ENCODE results near the gene DHRS4. TPM values are rescaled to one million over a fixed set of nuclear protein-coding genes. Genes with fewer than 3 reads are reported as not detected.

DHRS4 gene
- total and polyA plus RNA-seq, 2 of the 13 experiments (the other 11 are each of a cell fraction or from before 2014, with no cell fraction given) = 23.9 to 45.1 TPM

- TF ChIP-seq HNF1B (CRISPR knock-in tag; IDR thresholded peaks at IDR 0.05) = peak; percentile 100
These were observed 28.6 kb downstream of the DHRS4 start (continued) for GRCh38 chr14:23981951-23982813.

- Histone ChIP-seq H3K4me3 (replicated peaks in 1 of 3; ENCODE audit: insufficient read depth in 1 of 3, low read depth in 2 of 3, low read length in 3 of 3) (no peak overlapping the region), H3K36me3 (replicated peaks in 1 of 2; ENCODE audit: control insufficient read depth in 1 of 2, insufficient read depth in 2 of 2, low read length in 2 of 2) (no peaks in the 10 kb centered on the region), H2AFZ (ENCODE audit: low read length) (no peak overlapping the region), H4K20me1 (ENCODE audit: insufficient read depth, low read length) (no peaks in the 10 kb centered on the region), H3K4me1 (ENCODE audit: insufficient read depth, low read length) (peaks cover 82% of the 10 kb centered on the region), H3K27ac (ENCODE audit: extremely low read length, insufficient read depth, low read length) (no peak overlapping the region), H3K9me3 (ENCODE audit: low read length) (no peaks in the 10 kb centered on the region), H3K27me3 (ENCODE audit: control insufficient read depth in 1 of 2, insufficient read depth in 2 of 2, low read length in 2 of 2) (no peaks in the 10 kb centered on the region), H3K79me2 (ENCODE audit: insufficient read depth, low read length) (no peaks in the 10 kb centered on the region), H3K4me2 (ENCODE audit: low read depth, low read length) (no peak overlapping the region), H3K9ac (ENCODE audit: insufficient read depth, low read depth, low read length) (no peak overlapping the region)
- ChIA-PET CTCF (ENCODE audit: low intra/inter-chr PET ratio, low total read pairs) (no interaction called here), POLR2A (interaction anchor here (1.0 to 1.2 kb wide), 2 partner anchors 51 to 108 kb away, joined by 3 to 6 read pairs; partner anchors contain the start of gene PCK2)
- DNase-seq (ENCODE audit: low spot score) = peak; percentile 36
- in situ Hi-C loops (cut with HindIII; ENCODE audit: extremely low pct_ligation_motif_present, low pct_unique_long_range_greater_than_20kb) = loop anchor here (10.0 kb wide), 1 partner anchor 50 kb away; no protein-coding TSS in a partner anchor
- ATAC-seq = no peak
- BruUV-seq (replicated peaks) = no TSS peak
- intact Hi-C loops (cut with micrococcal nuclease; ENCODE audit: unreplicated experiment) = loop anchor here (5.0 kb wide), 1 partner anchor 107 kb away; the partner anchor contains the start of gene PCK2
- no peak for TF ChIP-seq NR2F2 (IDR thresholded peaks at IDR 0.05; ENCODE audit: borderline replicate concordance, low read depth)
- TF ChIP-seq GATAD2A (CRISPR knock-in tag; IDR thresholded peaks at IDR 0.05) = peak; percentile 10; the same call in 1 of the 2 replicates
- TF ChIP-seq POLR2G (IDR thresholded peaks at IDR 0.05; ENCODE audit: low read depth, low read length) = 0 out of 2 replicates have a peak, but pooled peaks have one; percentile 11
- peak; percentile 69; the same call in 1 of the 2 replicates for TF ChIP-seq FOSL2 (CRISPR knock-in tag; IDR thresholded peaks at IDR 0.05)
- no peak for TF ChIP-seq ZNF251 (CRISPR knock-in tag; IDR thresholded peaks at IDR 0.05)
- peak; percentile 62; the same call in 1 of the 2 replicates for TF ChIP-seq CEBPB (IDR thresholded peaks at IDR 0.05; ENCODE audit: borderline replicate concordance, low read depth, low read length)
- TF ChIP-seq WIZ (CRISPR knock-in tag; IDR thresholded peaks at IDR 0.05) = 0 out of 2 replicates have a peak, but pooled peaks have one; percentile 55
- 0 out of 2 replicates have a peak, but pooled peaks have one; percentile 19 for TF ChIP-seq ZSCAN25 (CRISPR knock-in tag; IDR thresholded peaks at IDR 0.05)
- no peak for TF ChIP-seq PCBP2 (optimal IDR thresholded peaks at IDR 0.05; ENCODE audit: low read depth, low read length, poor library complexity, severe bottlenecking)
- TF ChIP-seq ZNF784 (CRISPR knock-in tag; IDR thresholded peaks at IDR 0.05; ENCODE audit: borderline replicate concordance) = 0 out of 2 replicates have a peak, but pooled peaks have one; percentile 49
- no peak for TF ChIP-seq KDM2A (CRISPR knock-in tag; IDR thresholded peaks at IDR 0.05; ENCODE audit: borderline replicate concordance, low read depth)
- FAIRE-seq = no peak
- WGBS (ENCODE audit: low lambda C conversion rate) = 61% methylated on average over 4 of the region's 4 CpGs
These were observed 31.5 kb downstream of the DHRS4 start for GRCh38 chr14:23984891-23985602.
